ENCODE data around the gene GLI1. TPM values are rescaled to one million over a fixed set of nuclear protein-coding genes. Genes with fewer than 3 reads are reported as not detected.

Gene GLI1
- polyA plus RNA-seq, 1 of the 3 experiments (the other 2 are of a cell fraction) = 0.90 TPM

- ChIA-PET POLR2A (no interaction called here), CTCF (interaction anchor here (0.9 to 4.8 kb wide), 8 partner anchors 9 to 260 kb away, joined by 3 to 67 read pairs (median 3); partner anchors contain the start of genes GLI1 and MARS1)
- no peaks in the 10 kb centered on the region for H4K20me1 ChIP-seq (ENCODE audit: insufficient read depth)
- no peak overlapping the region for H2AFZ ChIP-seq (ENCODE audit: low read depth)
- no peak overlapping the region for H3K4me2 ChIP-seq
- H3K27me3 ChIP-seq (ENCODE audit: insufficient read depth) = peaks cover 71% of the 10 kb centered on the region
- H3K79me2 ChIP-seq (ENCODE audit: insufficient read depth) = no peaks in the 10 kb centered on the region
- H3K4me1 ChIP-seq (ENCODE audit: control insufficient read depth in 1 of 2, insufficient read depth in 2 of 2, low read depth in 1 of 2, low read length in 1 of 2) = peaks cover 0 to 10% of the 10 kb centered on the region in 2 experiments; a peak in 3 of 4 replicates
- H3K36me3 ChIP-seq (replicated peaks in 1 of 2; ENCODE audit: control insufficient read depth in 1 of 2, insufficient read depth in 2 of 2, low read length in 1 of 2) = no peaks in the 10 kb centered on the region
- no peak overlapping the region for H3K4me3 ChIP-seq (ENCODE audit: low read depth in 2 of 2, low read length in 1 of 2)
- H3K9me2 ChIP-seq = no peaks in the 10 kb centered on the region
- no peak for DNase-seq
- no peak for TF ChIP-seq USF1 (IDR thresholded peaks at IDR 0.05; ENCODE audit: borderline replicate concordance, low read depth)
- no peak for TF ChIP-seq IRF3 (IDR thresholded peaks at IDR 0.05; ENCODE audit: low read depth, low read length)
- TF ChIP-seq USF2 (IDR thresholded peaks at IDR 0.05; ENCODE audit: borderline replicate concordance, low read depth, low read length) = no peak
- no peak for TF ChIP-seq MXI1 (IDR thresholded peaks at IDR 0.05; ENCODE audit: low read depth, low read length)
- H3F3A ChIP-seq (replicated peaks; ENCODE audit: insufficient read depth) = no peaks in the 10 kb centered on the region
- H3K9me3 ChIP-seq = no peaks in the 10 kb centered on the region
- no peak overlapping the region for H3K27ac ChIP-seq (ENCODE audit: low read depth in 2 of 2, low read length in 1 of 2)
- H3K9ac ChIP-seq = no peak overlapping the region
- WGBS (ENCODE audit: low lambda C conversion rate) = 52% methylated on average over 8 of the region's 8 CpGs
Observed at GRCh38 chr12:57474430-57474829, 14.8 kb downstream of the GLI1 start.

- no peaks in the 10 kb centered on the region for H3K36me3 ChIP-seq (replicated peaks in 1 of 2; ENCODE audit: control insufficient read depth in 1 of 2, insufficient read depth in 2 of 2, low read length in 1 of 2)
- no peaks in the 10 kb centered on the region for H3K9me2 ChIP-seq
- no peak overlapping the region for H3K4me3 ChIP-seq (ENCODE audit: low read depth in 2 of 2, low read length in 1 of 2)
- peaks cover 67% of the 10 kb centered on the region for H3K27me3 ChIP-seq (ENCODE audit: insufficient read depth)
- WGBS (ENCODE audit: low lambda C conversion rate) = 33% methylated on average over 6 of the region's 7 CpGs
- ChIA-PET CTCF (interaction anchor here (0.6 to 4.8 kb wide), 10 partner anchors 10 to 211 kb away, joined by 3 to 67 read pairs (median 3); partner anchors contain the start of genes DDIT3, GLI1 and MARS1), POLR2A (interaction anchor here (1.3 kb wide), 1 partner anchor 45 kb away, joined by 6 read pairs; the partner anchor contains the start of gene DDIT3)
- H3K9me3 ChIP-seq = no peaks in the 10 kb centered on the region
- H3K27ac ChIP-seq (ENCODE audit: low read depth in 2 of 2, low read length in 1 of 2) = no peak overlapping the region
- no peaks in the 10 kb centered on the region for H3F3A ChIP-seq (replicated peaks; ENCODE audit: insufficient read depth)
- H4K20me1 ChIP-seq (ENCODE audit: insufficient read depth) = no peaks in the 10 kb centered on the region
- no peak overlapping the region for H3K9ac ChIP-seq
- no peak overlapping the region for H2AFZ ChIP-seq (ENCODE audit: low read depth)
- no peaks in the 10 kb centered on the region for H3K79me2 ChIP-seq (ENCODE audit: insufficient read depth)
- no peak for TF ChIP-seq SMC3 (IDR thresholded peaks at IDR 0.05; ENCODE audit: low read depth, low read length)
- TF ChIP-seq RCOR1 (IDR thresholded peaks at IDR 0.05; ENCODE audit: low read length) = no peak
- no peak for TF ChIP-seq TEAD4 (IDR thresholded peaks at IDR 0.05; ENCODE audit: borderline replicate concordance, insufficient read depth)
- no peak for TF ChIP-seq TCF12 (IDR thresholded peaks at IDR 0.05)
- H3K4me2 ChIP-seq = peak overlapping the region; percentile 82
- peaks cover 0 to 10% of the 10 kb centered on the region in 2 experiments; a peak in 3 of 4 replicates for H3K4me1 ChIP-seq (ENCODE audit: control insufficient read depth in 1 of 2, insufficient read depth in 2 of 2, low read depth in 1 of 2, low read length in 1 of 2)
- no peak for DNase-seq
Observed at GRCh38 chr12:57474862-57475261, 15.3 kb downstream of the GLI1 start.

Measured in SK-N-SH (cell line).